Neural cell (in vitro differentiated cells): ENCODE results near the gene KRTAP26-1. TPM values are rescaled to one million over a fixed set of nuclear protein-coding genes. Genes with fewer than 3 reads are reported as not detected.

ENCODE experiments used
- H2AFZ ChIP-seq: fragments of 200-600, 300-800 bp; sonication (generic), shearing (Covaris generic); 2 replicates; pipeline ENCODE4 v1.6.0; 2014; ENCODE audit warnings: low read depth, mild to moderate bottlenecking, antibody characterized with exemption, low read length, moderate library complexity
- H3F3A ChIP-seq: fragments of 200-600 bp; shearing (Covaris generic); 2 replicates; pipeline ENCODE4 v1.6.1; 2016; ENCODE audit warnings: mild to moderate bottlenecking, moderate library complexity, mixed read lengths, antibody characterized with exemption, low read length; ENCODE audit not compliant: insufficient read depth, poor library complexity, severe bottlenecking
- H3K27ac ChIP-seq: fragments of 200-600, 300-800 bp; sonication (generic), shearing (Covaris generic); 2 replicates; pipeline ENCODE4 v1.5.1; 2014; ENCODE audit warnings: mild to moderate bottlenecking, low read length, moderate library complexity
- H3K27me3 ChIP-seq: fragments of 300-800, 200-600 bp; sonication (generic), shearing (Covaris generic); 2 replicates; pipeline ENCODE4 v1.6.0; 2014; ENCODE audit warnings: mild to moderate bottlenecking, low read depth, low read length, moderate library complexity; ENCODE audit not compliant: insufficient read depth
- H3K36me3 ChIP-seq: fragments of 300-800, 200-600 bp; sonication (generic), shearing (Covaris generic); 2 replicates; pipeline ENCODE4 v1.5.1; 2014; ENCODE audit warnings: mild to moderate bottlenecking, antibody characterized with exemption, low read length, moderate library complexity; ENCODE audit not compliant: insufficient read depth
- H3K4me2 ChIP-seq: fragments of 300-800, 200-600 bp; sonication (generic), shearing (Covaris generic); 2 replicates; pipeline ENCODE4 v1.6.0; 2014; ENCODE audit warnings: mild to moderate bottlenecking, low read length
- H3K4me3 ChIP-seq: fragments of 300-800, 200-600 bp; sonication (generic), shearing (Covaris generic); 2 replicates; pipeline ENCODE4 v1.5.1; 2014; ENCODE audit warnings: mild to moderate bottlenecking, low read length, moderate library complexity
- H3K79me2 ChIP-seq: fragments of 200-600 bp; shearing (Covaris generic); replicated peaks from 2 replicates; pipeline ENCODE4 v1.6.0; 2014; ENCODE audit warnings: mild to moderate bottlenecking, low read length, moderate library complexity; ENCODE audit not compliant: insufficient read depth
- H3K9ac ChIP-seq: fragments of 300-800, 200-600 bp; sonication (generic), shearing (Covaris generic); 2 replicates; pipeline ENCODE4 v1.6.1; 2016; ENCODE audit warnings: mild to moderate bottlenecking, low read length, mixed read lengths
- H3K9me2 ChIP-seq: fragments of 200-600 bp; shearing (Covaris generic); 2 replicates; pipeline ENCODE4 v1.6.1; 2016; ENCODE audit warnings: mild to moderate bottlenecking, low read length, mixed read lengths; ENCODE audit not compliant: insufficient read depth
- H3K9me3 ChIP-seq: fragments of 200-600, 300-800 bp; sonication (generic), shearing (Covaris generic); 2 replicates; pipeline ENCODE4 v1.6.1; 2016; ENCODE audit warnings: mild to moderate bottlenecking, mixed run types, low read length, moderate library complexity, mixed read lengths
- H4K20me1 ChIP-seq: fragments of 200-600 bp; shearing (Covaris generic); 2 replicates; pipeline ENCODE4 v1.6.1; 2016; ENCODE audit warnings: mild to moderate bottlenecking, mixed run types; ENCODE audit not compliant: insufficient read depth
- EP300 ChIP-seq: fragments of 450-650 bp; conservative IDR thresholded peaks from 2 replicates; pipeline ENCODE4 v1.6.1; 2014; ENCODE audit warnings: antibody characterized with exemption, mild to moderate bottlenecking, moderate library complexity; ENCODE audit not compliant: poor library complexity, severe bottlenecking
- EZH2 ChIP-seq: fragments of 200-600, 300-800 bp; shearing (Covaris generic), sonication (generic); IDR thresholded peaks from 2 replicates; pipeline ENCODE4 v1.6.1; 2014; ENCODE audit warnings: antibody characterized with exemption, low read length, borderline replicate concordance, mild to moderate bottlenecking; ENCODE audit not compliant: insufficient read depth, poor library complexity, severe bottlenecking
- MXI1 ChIP-seq: fragments of 450-650 bp; conservative IDR thresholded peaks from 2 replicates; pipeline ENCODE4 v1.6.1; 2014; ENCODE audit warnings: antibody characterized with exemption, mild to moderate bottlenecking; ENCODE audit not compliant: poor library complexity, severe bottlenecking
- POLR2AphosphoS5 ChIP-seq: IDR thresholded peaks from 2 replicates; pipeline ENCODE4 v1.6.1; 2012
- RAD21 ChIP-seq: fragments of 450-650 bp; conservative IDR thresholded peaks from 2 replicates; pipeline ENCODE4 v1.6.1; 2014; ENCODE audit warnings: antibody characterized with exemption, mild to moderate bottlenecking, moderate library complexity
- SMC3 ChIP-seq: fragments of 450-650 bp; conservative IDR thresholded peaks from 2 replicates; pipeline ENCODE4 v1.6.1; 2014; ENCODE audit warnings: antibody characterized with exemption, mild to moderate bottlenecking, moderate library complexity; ENCODE audit not compliant: poor library complexity
- TAF1 ChIP-seq: IDR thresholded peaks from 2 replicates; pipeline ENCODE4 v1.6.1; 2012; ENCODE audit warnings: low read depth
- polyA plus RNA-seq: library from polyadenylated mRNA; depleted of rRNA; stranded (reverse); fragments of >200 nt; gene quantifications from 2 replicates; pipeline ENCODE4 v1.2.3, GENCODE V29; 2014
- TF ChIP-seq, protein P1 (sequence below): IDR thresholded peaks from 2 replicates; pipeline ENCODE4 v1.6.1; 2012; ENCODE audit warnings: borderline replicate concordance
- TF ChIP-seq, protein P2 (sequence below): fragments of 450-650 bp; IDR thresholded peaks from 2 replicates; pipeline ENCODE4 v1.5.1; 2014; ENCODE audit warnings: antibody characterized with exemption, mild to moderate bottlenecking, moderate library complexity; ENCODE audit not compliant: poor library complexity, severe bottlenecking

The KRTAP26-1 gene
- polyA plus RNA-seq, 1 donor from 2014 or later, result not detected

DNA sequence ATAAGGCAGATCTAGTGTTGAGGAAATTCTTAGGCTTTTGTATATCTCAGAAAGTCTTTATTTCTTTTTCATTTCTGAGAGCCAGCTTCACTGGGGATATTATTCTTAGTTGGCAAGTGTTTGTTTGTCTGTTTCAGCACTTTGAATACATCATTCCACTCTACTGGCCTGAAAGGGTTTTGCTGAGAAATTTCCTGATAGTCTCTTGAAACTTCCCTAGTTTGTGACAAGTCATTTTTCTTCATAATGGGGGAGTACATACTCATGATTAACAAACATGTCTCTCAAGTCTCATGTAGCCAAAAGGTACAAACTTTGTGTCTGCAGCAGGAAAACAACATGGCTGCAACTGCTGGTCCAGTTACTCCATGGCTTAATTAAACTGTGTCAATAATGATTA is 6.3 kb upstream of the KRTAP26-1 start:
- H3K9me2 ChIP-seq, result no peaks in the 10 kb centered on the region
- no peaks in the 10 kb centered on the region for H3K27me3 ChIP-seq
- no peaks in the 10 kb centered on the region for H3K9me3 ChIP-seq
- H3K4me3 ChIP-seq, result no peak overlapping the region
- no peak overlapping the region for H3K27ac ChIP-seq
- no peak overlapping the region for H3K9ac ChIP-seq
- H3F3A ChIP-seq, result no peaks in the 10 kb centered on the region
- H2AFZ ChIP-seq, result no peak overlapping the region
- no peaks in the 10 kb centered on the region for H3K36me3 ChIP-seq
- no peak for TF ChIP-seq POLR2AphosphoS5
- no peak for TF ChIP-seq RAD21
- TF ChIP-seq, protein P1, sequence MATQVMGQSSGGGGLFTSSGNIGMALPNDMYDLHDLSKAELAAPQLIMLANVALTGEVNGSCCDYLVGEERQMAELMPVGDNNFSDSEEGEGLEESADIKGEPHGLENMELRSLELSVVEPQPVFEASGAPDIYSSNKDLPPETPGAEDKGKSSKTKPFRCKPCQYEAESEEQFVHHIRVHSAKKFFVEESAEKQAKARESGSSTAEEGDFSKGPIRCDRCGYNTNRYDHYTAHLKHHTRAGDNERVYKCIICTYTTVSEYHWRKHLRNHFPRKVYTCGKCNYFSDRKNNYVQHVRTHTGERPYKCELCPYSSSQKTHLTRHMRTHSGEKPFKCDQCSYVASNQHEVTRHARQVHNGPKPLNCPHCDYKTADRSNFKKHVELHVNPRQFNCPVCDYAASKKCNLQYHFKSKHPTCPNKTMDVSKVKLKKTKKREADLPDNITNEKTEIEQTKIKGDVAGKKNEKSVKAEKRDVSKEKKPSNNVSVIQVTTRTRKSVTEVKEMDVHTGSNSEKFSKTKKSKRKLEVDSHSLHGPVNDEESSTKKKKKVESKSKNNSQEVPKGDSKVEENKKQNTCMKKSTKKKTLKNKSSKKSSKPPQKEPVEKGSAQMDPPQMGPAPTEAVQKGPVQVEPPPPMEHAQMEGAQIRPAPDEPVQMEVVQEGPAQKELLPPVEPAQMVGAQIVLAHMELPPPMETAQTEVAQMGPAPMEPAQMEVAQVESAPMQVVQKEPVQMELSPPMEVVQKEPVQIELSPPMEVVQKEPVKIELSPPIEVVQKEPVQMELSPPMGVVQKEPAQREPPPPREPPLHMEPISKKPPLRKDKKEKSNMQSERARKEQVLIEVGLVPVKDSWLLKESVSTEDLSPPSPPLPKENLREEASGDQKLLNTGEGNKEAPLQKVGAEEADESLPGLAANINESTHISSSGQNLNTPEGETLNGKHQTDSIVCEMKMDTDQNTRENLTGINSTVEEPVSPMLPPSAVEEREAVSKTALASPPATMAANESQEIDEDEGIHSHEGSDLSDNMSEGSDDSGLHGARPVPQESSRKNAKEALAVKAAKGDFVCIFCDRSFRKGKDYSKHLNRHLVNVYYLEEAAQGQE, result no peak
- no peak for TF ChIP-seq EP300
- TF ChIP-seq, protein P2, sequence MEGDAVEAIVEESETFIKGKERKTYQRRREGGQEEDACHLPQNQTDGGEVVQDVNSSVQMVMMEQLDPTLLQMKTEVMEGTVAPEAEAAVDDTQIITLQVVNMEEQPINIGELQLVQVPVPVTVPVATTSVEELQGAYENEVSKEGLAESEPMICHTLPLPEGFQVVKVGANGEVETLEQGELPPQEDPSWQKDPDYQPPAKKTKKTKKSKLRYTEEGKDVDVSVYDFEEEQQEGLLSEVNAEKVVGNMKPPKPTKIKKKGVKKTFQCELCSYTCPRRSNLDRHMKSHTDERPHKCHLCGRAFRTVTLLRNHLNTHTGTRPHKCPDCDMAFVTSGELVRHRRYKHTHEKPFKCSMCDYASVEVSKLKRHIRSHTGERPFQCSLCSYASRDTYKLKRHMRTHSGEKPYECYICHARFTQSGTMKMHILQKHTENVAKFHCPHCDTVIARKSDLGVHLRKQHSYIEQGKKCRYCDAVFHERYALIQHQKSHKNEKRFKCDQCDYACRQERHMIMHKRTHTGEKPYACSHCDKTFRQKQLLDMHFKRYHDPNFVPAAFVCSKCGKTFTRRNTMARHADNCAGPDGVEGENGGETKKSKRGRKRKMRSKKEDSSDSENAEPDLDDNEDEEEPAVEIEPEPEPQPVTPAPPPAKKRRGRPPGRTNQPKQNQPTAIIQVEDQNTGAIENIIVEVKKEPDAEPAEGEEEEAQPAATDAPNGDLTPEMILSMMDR, result no peak
- no peak for TF ChIP-seq TAF1
- TF ChIP-seq SMC3, result no peak
- TF ChIP-seq EZH2, result no peak
- no peak for TF ChIP-seq MXI1
- H3K4me2 ChIP-seq, result no peak overlapping the region
- no peaks in the 10 kb centered on the region for H3K79me2 ChIP-seq
- H4K20me1 ChIP-seq, result no peaks in the 10 kb centered on the region

DNA sequence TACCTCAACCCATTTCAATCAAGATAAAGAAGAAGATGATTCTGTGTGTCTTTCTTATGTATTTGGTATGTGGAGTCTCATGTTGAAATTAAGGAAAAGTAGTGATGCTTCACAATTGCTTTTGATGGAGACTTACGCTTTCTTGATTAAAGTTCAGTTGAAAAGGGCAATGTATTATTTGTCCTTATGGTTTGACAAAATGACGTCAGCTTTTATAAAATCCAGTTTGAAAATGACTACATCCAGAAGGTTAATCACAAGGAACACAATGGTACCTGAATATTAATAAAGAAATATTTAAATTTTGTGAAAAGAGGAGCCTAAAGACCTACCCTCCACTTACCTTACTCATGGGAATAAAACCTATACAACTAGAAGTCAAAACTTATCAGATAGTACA is 4.4 kb downstream of the KRTAP26-1 start:
- Histone ChIP-seq H3F3A (no peaks in the 10 kb centered on the region), H2AFZ (no peak overlapping the region), H4K20me1 (no peaks in the 10 kb centered on the region), H3K36me3 (no peaks in the 10 kb centered on the region), H3K27ac (no peak overlapping the region), H3K9me3 (no peaks in the 10 kb centered on the region), H3K4me2 (no peak overlapping the region), H3K4me3 (no peak overlapping the region), H3K9me2 (no peaks in the 10 kb centered on the region), H3K27me3 (no peaks in the 10 kb centered on the region), H3K79me2 (no peaks in the 10 kb centered on the region), H3K9ac (no peak overlapping the region)
- TF ChIP-seq RAD21 (no peak), EZH2 (no peak), EP300 (no peak), TAF1 (no peak), POLR2AphosphoS5 (no peak), SMC3 (no peak), MXI1 (no peak)
- TF ChIP-seq, protein P1, result no peak
- TF ChIP-seq, protein P2, result no peak
